PC-9 (cell line): ENCODE measurements around the gene MOGAT1.

Experiments
- CTCF ChIP-seq: fragments of 200-600 bp; sonication (generic); conservative IDR thresholded peaks from 2 replicates; pipeline ENCODE4 v1.6.1; 2017; ENCODE audit warnings: mixed run types, antibody characterized with exemption, mild to moderate bottlenecking, moderate library complexity
- EZH2 ChIP-seq: fragments of 200-600 bp; sonication (generic); IDR thresholded peaks from 2 replicates; pipeline ENCODE4 v1.8.0; 2017; ENCODE audit warnings: antibody characterized with exemption, low read depth

- TF ChIP-seq CTCF (no peak), EZH2 (no peak)
Measured at GRCh38 chr2:222670191-222671038, 1.0 kb upstream of the MOGAT1 start.
